ENCODE results near the gene DNAH6. TPM values are rescaled to one million over a fixed set of nuclear protein-coding genes. Genes with fewer than 3 reads are reported as not detected.

Gene DNAH6
- total RNA-seq, 1 experiment from 2014 or later, result 0.39 TPM

DNA sequence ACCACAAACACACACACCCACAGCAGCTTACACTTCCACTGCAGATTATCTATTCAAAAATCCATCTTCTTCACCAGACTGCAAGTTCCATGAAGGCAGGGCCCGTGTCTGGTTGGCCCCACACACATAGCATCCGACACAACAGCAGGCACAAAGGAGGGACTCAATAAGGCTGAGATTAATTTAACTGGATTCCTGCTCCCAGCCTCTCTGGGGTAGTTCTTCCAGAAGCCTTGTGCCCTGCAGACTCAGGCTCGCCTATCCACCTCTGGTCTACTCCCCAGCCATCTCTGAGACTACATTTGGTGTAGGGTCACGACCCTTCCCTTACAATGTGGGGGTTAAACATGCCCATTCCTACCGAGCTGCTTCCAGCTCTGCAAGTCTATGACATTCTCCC lies 306.9 kb downstream of the DNAH6 start:
- ChIA-PET POLR2A (interaction anchor here (0.6 kb wide), 1 partner anchor 771 kb away, joined by 3 read pairs; no protein-coding TSS in a partner anchor), CTCF (interaction anchor here (0.9 kb wide), 1 partner anchor 35 kb away, joined by 4 read pairs; no protein-coding TSS in a partner anchor)
- no peak for ATAC-seq
- no peaks in the 10 kb centered on the region for H3K27me3 Mint-ChIP-seq (ENCODE audit: low read depth)
- no peak for DNase-seq (ENCODE audit: low spot score)
- H3K4me1 Mint-ChIP-seq, result no peaks in the 10 kb centered on the region
- no peaks in the 10 kb centered on the region for H3K9me3 Mint-ChIP-seq
- TF ChIP-seq FOXP1 (CRISPR knock-in tag; IDR thresholded peaks at IDR 0.05; ENCODE audit: borderline replicate concordance), result no peak
- no peak for TF ChIP-seq NFYB (CRISPR knock-in tag; conservative IDR thresholded peaks at IDR 0.05; ENCODE audit: low read depth)
- no peak overlapping the region for H3K27ac Mint-ChIP-seq
- H3K4me3 Mint-ChIP-seq, result no peak overlapping the region
- no peaks in the 10 kb centered on the region for H3K36me3 Mint-ChIP-seq

DNA sequence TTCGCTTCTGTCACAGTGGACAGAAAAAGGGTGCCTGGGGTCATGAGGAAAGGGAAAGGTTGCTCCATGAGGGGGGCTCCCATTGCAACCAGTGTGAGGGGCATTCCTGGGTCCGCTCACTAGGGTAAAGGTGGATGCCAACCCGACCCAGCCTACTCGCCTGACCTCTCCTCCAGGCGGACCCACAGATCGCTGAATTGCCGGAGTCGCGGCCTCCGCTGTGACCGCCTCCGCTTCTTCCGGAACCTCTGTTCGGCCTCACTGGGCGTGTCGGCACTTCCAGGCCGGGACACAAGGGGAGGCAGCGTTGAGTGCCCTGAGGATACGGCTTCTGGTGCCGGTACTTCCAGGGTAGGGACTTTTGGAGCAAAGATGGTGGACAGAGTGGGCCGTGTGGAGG lies 307.5 kb downstream of the DNAH6 start:
- DNase-seq (ENCODE audit: low spot score) (no peak), ATAC-seq (peak; percentile 55; the same call in 1 of the 2 replicates)
- Mint-ChIP-seq H3K4me1 (no peaks in the 10 kb centered on the region), H3K4me3 (no peak overlapping the region), H3K27me3 (ENCODE audit: low read depth) (no peaks in the 10 kb centered on the region), H3K27ac (no peak overlapping the region), H3K36me3 (no peaks in the 10 kb centered on the region), H3K9me3 (no peaks in the 10 kb centered on the region)
- TF ChIP-seq NFE2L1 (CRISPR knock-in tag; IDR thresholded peaks at IDR 0.05) (no peak), ZBTB21 (CRISPR knock-in tag; IDR thresholded peaks at IDR 0.05; ENCODE audit: borderline replicate concordance) (no peak), CREB1 (CRISPR knock-in tag; IDR thresholded peaks at IDR 0.05) (no peak)
- TF ChIP-seq, protein P1, sequence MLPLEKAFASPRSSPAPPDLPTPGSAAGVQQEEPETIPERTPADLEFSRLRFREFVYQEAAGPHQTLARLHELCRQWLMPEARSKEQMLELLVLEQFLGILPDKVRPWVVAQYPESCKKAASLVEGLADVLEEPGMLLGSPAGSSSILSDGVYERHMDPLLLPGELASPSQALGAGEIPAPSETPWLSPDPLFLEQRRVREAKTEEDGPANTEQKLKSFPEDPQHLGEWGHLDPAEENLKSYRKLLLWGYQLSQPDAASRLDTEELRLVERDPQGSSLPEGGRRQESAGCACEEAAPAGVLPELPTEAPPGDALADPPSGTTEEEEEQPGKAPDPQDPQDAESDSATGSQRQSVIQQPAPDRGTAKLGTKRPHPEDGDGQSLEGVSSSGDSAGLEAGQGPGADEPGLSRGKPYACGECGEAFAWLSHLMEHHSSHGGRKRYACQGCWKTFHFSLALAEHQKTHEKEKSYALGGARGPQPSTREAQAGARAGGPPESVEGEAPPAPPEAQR (CRISPR knock-in tag; IDR thresholded peaks at IDR 0.05), result no peak
- TF ChIP-seq, protein P2, sequence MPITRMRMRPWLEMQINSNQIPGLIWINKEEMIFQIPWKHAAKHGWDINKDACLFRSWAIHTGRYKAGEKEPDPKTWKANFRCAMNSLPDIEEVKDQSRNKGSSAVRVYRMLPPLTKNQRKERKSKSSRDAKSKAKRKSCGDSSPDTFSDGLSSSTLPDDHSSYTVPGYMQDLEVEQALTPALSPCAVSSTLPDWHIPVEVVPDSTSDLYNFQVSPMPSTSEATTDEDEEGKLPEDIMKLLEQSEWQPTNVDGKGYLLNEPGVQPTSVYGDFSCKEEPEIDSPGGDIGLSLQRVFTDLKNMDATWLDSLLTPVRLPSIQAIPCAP (CRISPR knock-in tag; IDR thresholded peaks at IDR 0.05), result no peak
- ChIA-PET POLR2A (interaction anchor here (0.6 kb wide), 1 partner anchor 770 kb away, joined by 3 read pairs; no protein-coding TSS in a partner anchor), CTCF (interaction anchor here (0.6 kb wide), 1 partner anchor 17 kb away, joined by 4 read pairs; no protein-coding TSS in a partner anchor)

DNA sequence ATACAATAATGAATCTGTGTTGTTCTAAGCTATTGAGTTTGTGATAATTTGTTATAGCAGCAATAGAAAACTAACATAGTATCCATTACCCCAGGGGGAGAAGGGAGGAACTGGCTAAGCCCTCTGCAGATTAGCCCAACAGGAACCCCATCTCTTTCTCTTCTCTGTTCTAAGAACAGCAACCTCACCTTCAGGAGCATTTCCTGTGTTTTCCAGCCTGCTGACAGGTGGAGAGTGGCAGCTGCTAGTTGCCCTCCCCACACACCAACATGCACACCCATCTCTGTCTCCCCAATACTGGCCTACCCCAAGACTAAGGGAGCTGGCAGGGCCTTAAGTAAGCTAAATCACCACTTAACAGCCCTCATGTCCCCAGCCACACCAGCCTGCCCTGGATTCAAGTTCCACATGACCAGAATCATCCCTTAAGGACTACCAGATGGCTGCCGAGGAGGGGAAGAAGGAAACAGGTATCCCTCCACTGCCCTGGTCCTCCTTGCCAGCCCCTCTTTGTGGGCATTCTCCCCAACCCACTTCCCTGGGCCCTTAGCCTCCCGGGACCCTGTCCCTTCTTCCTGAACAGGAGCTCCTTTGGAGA lies 311.8 kb downstream of the DNAH6 start:
- Mint-ChIP-seq H3K27ac (no peak overlapping the region), H3K9me3 (no peaks in the 10 kb centered on the region), H3K4me1 (peaks cover 11% of the 10 kb centered on the region), H3K27me3 (ENCODE audit: low read depth) (no peaks in the 10 kb centered on the region), H3K36me3 (no peaks in the 10 kb centered on the region), H3K4me3 (no peak overlapping the region)
- no peak for TF ChIP-seq JUN (CRISPR knock-in tag; IDR thresholded peaks at IDR 0.05)
- TF ChIP-seq IRF2 (CRISPR knock-in tag; IDR thresholded peaks at IDR 0.05; ENCODE audit: borderline replicate concordance, low read depth), result no peak
- TF ChIP-seq CBFB (CRISPR knock-in tag; IDR thresholded peaks at IDR 0.05; ENCODE audit: low read depth), result no peak
- TF ChIP-seq FOXP1 (CRISPR knock-in tag; IDR thresholded peaks at IDR 0.05; ENCODE audit: borderline replicate concordance), result no peak
- no peak for TF ChIP-seq NR2C2 (CRISPR knock-in tag; IDR thresholded peaks at IDR 0.05)
- TF ChIP-seq, protein P3, sequence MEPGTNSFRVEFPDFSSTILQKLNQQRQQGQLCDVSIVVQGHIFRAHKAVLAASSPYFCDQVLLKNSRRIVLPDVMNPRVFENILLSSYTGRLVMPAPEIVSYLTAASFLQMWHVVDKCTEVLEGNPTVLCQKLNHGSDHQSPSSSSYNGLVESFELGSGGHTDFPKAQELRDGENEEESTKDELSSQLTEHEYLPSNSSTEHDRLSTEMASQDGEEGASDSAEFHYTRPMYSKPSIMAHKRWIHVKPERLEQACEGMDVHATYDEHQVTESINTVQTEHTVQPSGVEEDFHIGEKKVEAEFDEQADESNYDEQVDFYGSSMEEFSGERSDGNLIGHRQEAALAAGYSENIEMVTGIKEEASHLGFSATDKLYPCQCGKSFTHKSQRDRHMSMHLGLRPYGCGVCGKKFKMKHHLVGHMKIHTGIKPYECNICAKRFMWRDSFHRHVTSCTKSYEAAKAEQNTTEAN (CRISPR knock-in tag; IDR thresholded peaks at IDR 0.05), result no peak
- TF ChIP-seq TEAD1 (CRISPR knock-in tag; IDR thresholded peaks at IDR 0.05), result no peak
- TF ChIP-seq ESRRA (CRISPR knock-in tag; IDR thresholded peaks at IDR 0.05; ENCODE audit: borderline replicate concordance), result no peak
- TF ChIP-seq, protein P4, sequence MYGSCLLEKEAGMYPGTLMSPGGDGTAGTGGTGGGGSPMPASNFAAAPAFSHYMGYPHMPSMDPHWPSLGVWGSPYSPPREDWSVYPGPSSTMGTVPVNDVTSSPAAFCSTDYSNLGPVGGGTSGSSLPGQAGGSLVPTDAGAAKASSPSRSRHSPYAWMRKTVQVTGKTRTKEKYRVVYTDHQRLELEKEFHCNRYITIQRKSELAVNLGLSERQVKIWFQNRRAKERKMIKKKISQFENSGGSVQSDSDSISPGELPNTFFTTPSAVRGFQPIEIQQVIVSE (CRISPR knock-in tag; IDR thresholded peaks at IDR 0.05; ENCODE audit: borderline replicate concordance), result no peak
- TF ChIP-seq FOXK1 (CRISPR knock-in tag; IDR thresholded peaks at IDR 0.05), result no peak
- no peak for TF ChIP-seq KAT7 (CRISPR knock-in tag; IDR thresholded peaks at IDR 0.05; ENCODE audit: borderline replicate concordance)
- no peak for TF ChIP-seq CREB1 (CRISPR knock-in tag; IDR thresholded peaks at IDR 0.05)
- TF ChIP-seq NFATC4 (CRISPR knock-in tag; IDR thresholded peaks at IDR 0.05), result no peak
- DNase-seq (ENCODE audit: low spot score) (no peak), ATAC-seq (no peak)
- ChIA-PET CTCF (no interaction called here), POLR2A (no interaction called here)

Data from WTC11 (cell line).